Gastrocnemius medialis (tissue), 4 donors: Measurements from ENCODE around the gene STS.

Experiments
- CTCF ChIP-seq, 5 experiments: fragments of 450-650 bp in 3 of 5; fragments of 200-600 bp in 2 of 5; sonication (generic) in 2 of 5; IDR thresholded peaks in 4 of 5; conservative IDR thresholded peaks in 1 of 5; 1 replicate in 4 of 5; 2 replicates in 1 of 5; pipeline ENCODE4 v1.5.1; 2016 to 2019; ENCODE audit warnings: antibody characterized with exemption in 5 of 5, mild to moderate bottlenecking in 3 of 5, moderate library complexity in 3 of 5
- POLR2A ChIP-seq, 2 donors: fragments of 450-650 bp; IDR thresholded peaks; one replicate each; pipeline ENCODE4 v1.6.1; 2017; ENCODE audit warnings: antibody characterized with exemption in 2 of 2, mild to moderate bottlenecking in 2 of 2, moderate library complexity in 2 of 2

GRCh38 chrX:7120878-7121219 lies 26.7 kb upstream of the STS start:
- no peak for TF ChIP-seq CTCF (IDR thresholded peaks at IDR 0.05 in 4 of 5, conservative IDR thresholded peaks at IDR 0.05 in 1 of 5)
- no peak for TF ChIP-seq POLR2A (IDR thresholded peaks at IDR 0.05)
